BJ (cell line): ENCODE results near the gene SH2B2. TPM values are rescaled to one million over a fixed set of nuclear protein-coding genes. Genes with fewer than 3 reads are reported as not detected.

ENCODE experiments used
- CTCF ChIA-PET: fragments of 350-600 bp; formaldehyde crosslinking; extraction: SDS; loops from one replicate; lab custom pipeline; 2021; ENCODE audit warnings: antibody characterized with exemption, inconsistent platforms; lab: Yijun Ruan, JAX
- POLR2A ChIA-PET: fragments of 300-600 bp; sonication (Branson Sonifier 250); formaldehyde crosslinking; extraction: SDS; loops from one replicate; lab custom pipeline; 2021; ENCODE audit warnings: antibody characterized with exemption; lab: Charles Lee
- DNase-seq: peaks from one replicate; pipeline ENCODE4 v3.0.0-alpha.2; 2011; ENCODE audit warnings: low read depth
- H3K27me3 ChIP-seq: 2 replicates; pipeline ENCODE4 v1.6.0; 2011; ENCODE audit warnings: low read length; ENCODE audit not compliant: control insufficient read depth, insufficient read depth
- H3K36me3 ChIP-seq: 2 replicates; pipeline ENCODE4 v1.5.1; 2011; ENCODE audit warnings: low read length; ENCODE audit not compliant: control insufficient read depth, insufficient read depth
- H3K4me3 ChIP-seq: 2 replicates; pipeline ENCODE4 v1.5.1; 2011; ENCODE audit warnings: low read depth, mild to moderate bottlenecking, control low read depth, low read length
- CTCF ChIP-seq: IDR thresholded peaks from 2 replicates; pipeline ENCODE4 v1.5.1; 2011; ENCODE audit warnings: low read depth, mild to moderate bottlenecking, control low read depth, inconsistent platforms, low read length, moderate library complexity; ENCODE audit not compliant: insufficient read depth
- polyA plus RNA-seq: library from polyadenylated mRNA; depleted of rRNA; stranded (reverse); fragments of >200 nt; gene quantifications from 2 replicates; pipeline ENCODE4 v1.2.3, GENCODE V29; 2011

Gene SH2B2
- polyA plus RNA-seq, 1 experiment: 0.58 TPM

- Histone ChIP-seq H3K27me3 (no peaks in the 10 kb centered on the region), H3K36me3 (peaks cover 6% of the 10 kb centered on the region), H3K4me3 (no peak overlapping the region)
- no peak for DNase-seq
- POLR2A ChIA-PET: no interaction called here
- TF ChIP-seq CTCF: no peak
- CTCF ChIA-PET: interaction anchor here (1.2 kb wide), 1 partner anchor 18 kb away, joined by 4 read pairs; no protein-coding TSS in a partner anchor
Observed at GRCh38 chr7:102253973-102254370, 32.7 kb upstream of the SH2B2 start.

- CTCF ChIA-PET: interaction anchor here (1.0 to 1.2 kb wide), 2 partner anchors 19 to 652 kb away, joined by 4 to 5 read pairs; no protein-coding TSS in a partner anchor
Observed at GRCh38 chr7:102254521-102254920, 32.1 kb upstream of the SH2B2 start.

GRCh38 chr7:102255501-102255900 lies 31.2 kb upstream of the SH2B2 start:
- Histone ChIP-seq H3K27me3 (no peaks in the 10 kb centered on the region), H3K4me3 (no peak overlapping the region), H3K36me3 (peaks cover 2% of the 10 kb centered on the region; the same call in 1 of the 2 replicates)
- ChIA-PET CTCF (interaction anchor here (1.0 kb wide), 1 partner anchor 653 kb away, joined by 5 read pairs; no protein-coding TSS in a partner anchor), POLR2A (no interaction called here)
- no peak for TF ChIP-seq CTCF
- DNase-seq: no peak

More at GRCh38 chr7:102254521-102254920, 32.1 kb upstream of the SH2B2 start:
- H3K27me3 ChIP-seq: no peaks in the 10 kb centered on the region
- DNase-seq: no peak
- POLR2A ChIA-PET: no interaction called here
- H3K4me3 ChIP-seq: no peak overlapping the region
- TF ChIP-seq CTCF: no peak
- H3K36me3 ChIP-seq: peaks cover 6% of the 10 kb centered on the region

GRCh38 chr7:102255916-102256315 lies 30.8 kb upstream of the SH2B2 start:
- H3K4me3 ChIP-seq: no peak overlapping the region
- no peak for TF ChIP-seq CTCF
- CTCF ChIA-PET: no interaction called here
- H3K27me3 ChIP-seq: no peaks in the 10 kb centered on the region
- peaks cover 2% of the 10 kb centered on the region; the same call in 1 of the 2 replicates for H3K36me3 ChIP-seq
- POLR2A ChIA-PET: no interaction called here
- DNase-seq: no peak

- no peak for TF ChIP-seq CTCF
- H3K36me3 ChIP-seq: peaks cover 2% of the 10 kb centered on the region; the same call in 1 of the 2 replicates
- POLR2A ChIA-PET: no interaction called here
- no peak for DNase-seq
- CTCF ChIA-PET: interaction anchor here (0.8 kb wide), 1 partner anchor 19 kb away, joined by 3 read pairs; no protein-coding TSS in a partner anchor
- H3K4me3 ChIP-seq: no peak overlapping the region
- no peaks in the 10 kb centered on the region for H3K27me3 ChIP-seq
Observed at GRCh38 chr7:102258073-102258748, 28.5 kb upstream of the SH2B2 start.
